ENCODE data around the gene CD226.

DNA sequence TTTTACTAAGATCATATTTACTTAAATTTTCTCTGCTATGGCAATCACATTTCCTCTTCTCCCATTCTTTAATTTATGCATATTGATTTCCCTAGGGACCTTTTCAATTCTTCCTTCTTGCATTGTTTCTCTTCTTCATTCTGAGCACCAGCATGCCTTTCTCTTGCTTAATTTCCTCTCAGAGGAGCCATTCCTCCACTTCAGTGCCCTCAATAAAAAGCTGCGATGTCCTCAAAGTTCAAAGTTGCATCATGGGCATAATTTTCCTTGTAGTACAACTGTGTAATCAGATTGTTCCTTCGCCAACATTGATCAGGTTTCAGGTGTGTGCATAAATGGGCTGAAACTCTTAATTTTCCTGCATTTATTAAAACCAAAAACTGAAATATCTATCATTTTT, 21.8 kb upstream of the CD226 start:
- TF ChIP-seq POLR2AphosphoS5 (IDR thresholded peaks at IDR 0.05; ENCODE audit: borderline replicate concordance, low read depth, low read length) (no peak), EZH2 (IDR thresholded peaks at IDR 0.05) (no peak), FOXP2 (optimal IDR thresholded peaks at IDR 0.05; ENCODE audit: control extremely low read depth, extremely low read length, insufficient read depth) (no peak)
